Body of pancreas (tissue), 4 donors: Measurements from ENCODE around the gene CORO1A. TPM values are rescaled to one million over a fixed set of nuclear protein-coding genes. Genes with fewer than 3 reads are reported as not detected.

Experiments
- ATAC-seq: fragments of 150-250 bp; one replicate; pipeline ENCODE4 v1.9.1; 2016
- DNase-seq, 4 donors: peaks; one replicate each; pipeline ENCODE4 v3.0.0-alpha.2; 2019
- H3K27ac ChIP-seq, 4 donors: fragments of 200-600 bp; sonication (generic); 1 replicate in 3 of 4; 2 replicates in 1 of 4; pipeline versions ENCODE4 v1.5.1 to v1.6.1; 2016 to 2019; ENCODE audit warnings: mild to moderate bottlenecking in 1 of 4, mixed read lengths in 1 of 4, moderate library complexity in 1 of 4
- H3K27me3 ChIP-seq, 2 donors: fragments of 200-600 bp; sonication (generic); one replicate each; pipeline ENCODE4 v1.6.0; 2016; ENCODE audit warnings: mild to moderate bottlenecking in 1 of 2
- H3K36me3 ChIP-seq, 2 donors: fragments of 200-600 bp; sonication (generic); replicated peaks in 1 of 2; 2 replicates each; pipeline ENCODE4 v1.5.1; 2016; ENCODE audit warnings: low read depth in 2 of 2; ENCODE audit not compliant: insufficient read depth in 1 of 2
- H3K4me1 ChIP-seq: fragments of 200-600 bp; sonication (generic); one replicate; pipeline ENCODE4 v1.6.0; 2016
- H3K4me3 ChIP-seq, 2 donors: fragments of 200-600 bp; sonication (generic); 1 replicate in 1 of 2; 2 replicates in 1 of 2; pipeline ENCODE4 v1.5.1; 2016 to 2019
- H3K9me3 ChIP-seq, 3 donors: fragments of 200-600 bp; sonication (generic); 1 replicate in 2 of 3; 2 replicates in 1 of 3; pipeline ENCODE4 v1.5.1; 2016
- POLR2A ChIP-seq, 3 donors: fragments of 450-650 bp; IDR thresholded peaks; one replicate each; pipeline ENCODE4 v1.6.1; 2016; ENCODE audit warnings: antibody characterized with exemption in 3 of 3, mild to moderate bottlenecking in 2 of 3
- WGBS, 2 donors: methylation state at CpG; one replicate each; pipeline ENCODE4 v1.1.5; 2017; 5-methylcytosine and 5-hydroxymethylcytosine counted together
- intact Hi-C: fragments of 100-400 bp; cut with DNase I; formaldehyde crosslinking; loops from one replicate; pipeline ENCODE4 v1.15.1; 2023
- total RNA-seq, 2 donors: library from RNA; depleted of rRNA; stranded (reverse); fragments of >200 nt; gene quantifications; one replicate each; pipeline ENCODE4 v1.1.0, GENCODE V29; 2016
- TF ChIP-seq, protein P1 (sequence below), 7 experiments: fragments of 450-650 bp in 4 of 7; fragments of 200-600 bp in 3 of 7; sonication (generic) in 3 of 7; IDR thresholded peaks; one replicate each; pipeline ENCODE4 v1.5.1; 2016 to 2019; ENCODE audit warnings: antibody characterized with exemption in 7 of 7

Gene CORO1A
- 10 to 100 TPM in 1 of 2 donors, 1 to 10 TPM in 1; 8.2 to 17.4 TPM for total RNA-seq

DNA sequence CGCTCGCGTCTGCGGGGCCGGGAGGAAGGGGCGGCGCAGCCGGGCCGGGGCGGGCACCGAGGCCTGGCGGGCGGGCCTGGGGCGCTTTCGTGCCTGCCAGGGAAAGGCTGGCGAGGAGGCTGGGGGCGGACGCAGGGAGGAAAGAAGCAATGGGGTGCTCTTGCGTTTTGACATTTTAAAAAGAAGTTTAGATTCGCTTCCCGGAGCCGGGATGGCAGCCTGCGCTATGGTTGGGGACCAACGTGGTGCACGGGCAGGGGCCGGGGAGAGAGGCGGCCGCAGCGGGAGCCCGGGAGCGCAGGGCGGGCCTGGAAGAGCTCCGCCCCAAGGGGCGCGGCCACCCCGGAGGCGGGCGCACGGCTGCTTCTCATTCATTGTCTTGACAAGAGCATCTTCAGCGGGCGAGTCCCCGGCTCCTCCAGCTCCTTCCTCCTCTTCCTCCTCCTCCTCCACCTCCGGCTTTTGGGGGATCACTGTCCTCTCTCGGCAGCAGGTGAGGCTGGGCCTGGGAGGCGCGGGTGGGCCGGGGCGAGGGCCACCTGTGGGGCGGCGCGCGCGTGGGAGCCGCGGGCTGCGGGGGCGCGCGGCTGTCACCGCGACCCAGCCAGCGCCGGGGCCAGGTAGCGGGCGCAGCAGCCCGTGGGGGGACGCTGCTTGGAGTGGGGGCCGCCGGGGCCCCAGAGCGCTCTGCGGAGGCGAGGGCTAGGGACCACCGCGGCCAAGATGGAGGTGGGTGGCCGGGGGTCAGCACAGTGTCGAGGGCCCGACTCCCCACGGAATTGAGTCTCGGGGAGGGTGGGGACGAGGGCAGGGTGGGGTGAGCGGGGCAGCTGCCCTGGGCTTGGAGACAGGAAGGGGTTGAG lies at the start of gene CORO1A:
TSS of gene CORO1A (plus strand) at position 370 of the 863 bp plus-strand sequence. CDS start 1,608 bp downstream, outside the sequence.
- H3K36me3 ChIP-seq = no peaks in the 10 kb centered on the region
- intact Hi-C loops = no loop called here
- H3K27me3 ChIP-seq = no peaks in the 10 kb centered on the region
- H3K4me1 ChIP-seq = peaks cover 17% of the 10 kb centered on the region
- peak within 1 kb of the TSS in 1 of 2 donors; percentile 42 for H3K4me3 ChIP-seq
- ATAC-seq (peak; percentile 86), DNase-seq (peak; percentile 77 to 81 (median 78))
- peak within 1 kb of the TSS; percentile 17 to 78 (median 51) for H3K27ac ChIP-seq
- 1 to 2% methylated on average over 17 to 64 of the region's 81 CpGs for WGBS, 2 donors
- H3K9me3 ChIP-seq = no peaks in the 10 kb centered on the region
- TF ChIP-seq, protein P1, sequence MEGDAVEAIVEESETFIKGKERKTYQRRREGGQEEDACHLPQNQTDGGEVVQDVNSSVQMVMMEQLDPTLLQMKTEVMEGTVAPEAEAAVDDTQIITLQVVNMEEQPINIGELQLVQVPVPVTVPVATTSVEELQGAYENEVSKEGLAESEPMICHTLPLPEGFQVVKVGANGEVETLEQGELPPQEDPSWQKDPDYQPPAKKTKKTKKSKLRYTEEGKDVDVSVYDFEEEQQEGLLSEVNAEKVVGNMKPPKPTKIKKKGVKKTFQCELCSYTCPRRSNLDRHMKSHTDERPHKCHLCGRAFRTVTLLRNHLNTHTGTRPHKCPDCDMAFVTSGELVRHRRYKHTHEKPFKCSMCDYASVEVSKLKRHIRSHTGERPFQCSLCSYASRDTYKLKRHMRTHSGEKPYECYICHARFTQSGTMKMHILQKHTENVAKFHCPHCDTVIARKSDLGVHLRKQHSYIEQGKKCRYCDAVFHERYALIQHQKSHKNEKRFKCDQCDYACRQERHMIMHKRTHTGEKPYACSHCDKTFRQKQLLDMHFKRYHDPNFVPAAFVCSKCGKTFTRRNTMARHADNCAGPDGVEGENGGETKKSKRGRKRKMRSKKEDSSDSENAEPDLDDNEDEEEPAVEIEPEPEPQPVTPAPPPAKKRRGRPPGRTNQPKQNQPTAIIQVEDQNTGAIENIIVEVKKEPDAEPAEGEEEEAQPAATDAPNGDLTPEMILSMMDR (IDR thresholded peaks at IDR 0.05) = no peak
- peak; percentile 22 to 61 (median 54) for TF ChIP-seq POLR2A (IDR thresholded peaks at IDR 0.05)

DNA sequence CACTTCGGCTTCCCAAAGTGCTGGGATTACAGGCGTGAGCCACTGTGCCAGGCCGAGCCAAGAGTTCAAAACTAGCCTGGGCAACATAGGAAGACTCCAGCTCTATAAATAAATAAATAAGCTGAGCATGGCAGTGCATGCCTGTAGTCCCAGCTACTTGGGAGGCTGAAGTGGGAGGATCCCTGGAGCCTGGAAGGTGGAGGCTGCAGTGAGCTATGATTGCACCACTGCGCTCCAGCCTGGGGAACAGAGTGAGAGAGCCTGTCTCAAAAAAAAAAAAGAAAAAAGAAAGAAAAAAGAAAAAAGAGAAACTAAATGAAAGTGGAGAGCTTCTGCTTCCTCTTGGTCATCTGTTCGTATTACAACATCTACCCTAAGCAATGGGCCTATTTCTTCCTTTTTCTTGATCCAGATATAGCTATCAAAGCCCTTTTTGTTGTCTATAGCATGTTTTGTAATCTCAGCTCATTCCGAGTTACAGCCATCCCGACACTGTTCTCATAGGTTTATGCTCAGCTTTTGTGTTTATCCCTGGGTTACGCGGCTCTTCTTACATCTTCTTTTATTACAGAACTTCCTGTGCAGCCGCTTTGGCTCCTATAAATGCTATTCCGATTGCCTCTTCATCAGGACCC lies 46.3 kb upstream of the CORO1A start:
- intact Hi-C loops = no loop called here
- Histone ChIP-seq H3K4me3 (no peak overlapping the region), H3K9me3 (no peaks in the 10 kb centered on the region), H3K27ac (peak overlapping the region in 1 of 4 donors; percentile 11), H3K27me3 (no peaks in the 10 kb centered on the region), H3K4me1 (no peaks in the 10 kb centered on the region), H3K36me3 (no peaks in the 10 kb centered on the region)
- no peak for TF ChIP-seq POLR2A (IDR thresholded peaks at IDR 0.05)
- TF ChIP-seq, protein P1 (IDR thresholded peaks at IDR 0.05) = no peak
- DNase-seq (peak in 1 of 4 donors; percentile 22), ATAC-seq (no peak)
- WGBS, 2 donors = 63 to 81% methylated on average over 11 of the region's 11 CpGs

DNA sequence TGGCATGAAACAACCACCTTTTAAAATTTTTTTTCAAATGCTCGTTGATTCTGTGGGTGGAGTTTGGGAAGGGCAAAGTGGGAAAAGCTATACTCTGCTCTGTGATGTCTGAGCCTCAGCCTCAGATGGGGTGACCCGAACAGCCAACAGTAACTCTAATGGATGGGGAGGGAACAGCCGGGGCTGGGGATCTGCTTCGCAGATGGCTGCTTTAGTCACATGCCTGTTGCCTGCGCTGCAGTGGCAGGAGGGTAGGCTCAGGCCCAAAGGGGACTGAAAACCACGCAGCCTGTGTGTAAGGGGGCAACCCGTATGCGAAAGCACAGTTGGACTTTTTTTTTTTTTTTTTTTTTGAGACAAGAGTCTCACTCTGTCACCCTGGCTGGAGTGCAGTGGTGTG lies 45.5 kb upstream of the CORO1A start:
- TF ChIP-seq, protein P1 (IDR thresholded peaks at IDR 0.05) = no peak
- no peak for TF ChIP-seq POLR2A (IDR thresholded peaks at IDR 0.05)

DNA sequence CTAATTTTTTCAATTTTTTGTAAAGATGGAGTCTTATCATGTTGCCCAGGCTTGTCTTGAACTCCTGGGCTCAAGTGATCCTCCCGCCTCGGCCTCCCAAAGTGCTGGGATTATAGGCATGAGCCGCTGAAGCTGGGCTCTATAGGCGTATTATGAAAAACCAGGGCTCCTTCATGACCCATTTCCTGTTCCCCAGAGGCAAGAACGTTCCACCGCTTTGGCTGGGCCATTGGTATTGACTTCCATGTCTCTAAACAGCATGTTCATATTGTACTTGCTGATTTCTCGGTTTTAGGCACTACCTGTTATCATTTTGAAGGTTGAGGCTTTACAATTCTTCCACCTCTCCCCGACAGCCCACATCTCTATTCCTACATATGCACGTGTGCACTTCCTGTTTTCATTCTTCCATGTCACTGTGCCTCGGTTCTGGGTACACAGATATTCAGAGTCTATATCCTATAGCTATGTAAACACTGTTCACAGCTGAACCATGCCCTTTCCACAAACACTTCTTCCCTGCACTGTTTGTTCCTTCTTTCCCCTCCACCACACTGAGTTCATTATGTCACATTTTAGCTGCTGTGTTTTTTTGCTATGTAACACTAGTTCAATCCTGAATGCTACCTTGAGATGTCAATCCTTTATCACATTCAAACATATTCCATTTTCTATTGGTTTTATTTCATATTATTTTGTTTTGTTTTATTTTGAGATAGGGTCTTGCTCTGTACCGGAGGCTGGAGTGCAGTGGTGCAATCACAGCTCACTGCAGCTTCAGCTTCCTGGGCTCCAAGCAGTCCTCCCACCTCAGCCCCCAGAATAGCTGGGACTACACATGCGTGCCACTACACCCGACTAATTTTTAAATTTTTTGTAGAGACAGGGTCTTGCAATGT lies 43.6 kb upstream of the CORO1A start:
- DNase-seq = no peak
- H3K4me3 ChIP-seq = no peak overlapping the region
- no peaks in the 10 kb centered on the region for H3K4me1 ChIP-seq
- no peaks in the 10 kb centered on the region for H3K9me3 ChIP-seq
- intact Hi-C loops = no loop called here
- 59 to 75% methylated on average over 13 of the region's 13 CpGs for WGBS, 2 donors
- H3K27ac ChIP-seq = no peak overlapping the region
- TF ChIP-seq POLR2A (IDR thresholded peaks at IDR 0.05) = no peak
- TF ChIP-seq, protein P1 (IDR thresholded peaks at IDR 0.05) = no peak
- H3K36me3 ChIP-seq = no peaks in the 10 kb centered on the region
- no peak for ATAC-seq
- H3K27me3 ChIP-seq = no peaks in the 10 kb centered on the region

More for the DNA sequence above, 45.5 kb upstream of the CORO1A start:
- 71 to 76% methylated on average over 8 of the region's 8 CpGs for WGBS, 2 donors
- Histone ChIP-seq H3K27ac (no peak overlapping the region), H3K9me3 (no peaks in the 10 kb centered on the region), H3K4me1 (no peaks in the 10 kb centered on the region), H3K27me3 (no peaks in the 10 kb centered on the region), H3K36me3 (no peaks in the 10 kb centered on the region), H3K4me3 (no peak overlapping the region)
- DNase-seq = no peak
- ATAC-seq = no peak
- intact Hi-C loops = no loop called here
